Sigmoid colon (tissue), 4 donors: ENCODE results near the gene CAPN2.

Source experiments
- CTCF ChIP-seq, 4 experiments: fragments of 450-650 bp in 3 of 4; fragments of 200-600 bp in 1 of 4; IDR thresholded peaks; one replicate each; pipeline ENCODE4 v1.5.1; 2016 to 2019; ENCODE audit warnings: antibody characterized with exemption in 4 of 4, mild to moderate bottlenecking in 3 of 4, moderate library complexity in 2 of 4
- EP300 ChIP-seq, 4 donors: sonication (generic); formaldehyde crosslinking; IDR thresholded peaks; one replicate each; pipeline ENCODE4 v1.6.1; 2017; ENCODE audit warnings: antibody characterized with exemption in 4 of 4
- POLR2A ChIP-seq, 2 donors: fragments of 450-650 bp; IDR thresholded peaks; one replicate each; pipeline ENCODE4 v1.6.1; 2016; ENCODE audit warnings: antibody characterized with exemption in 2 of 2, mild to moderate bottlenecking in 2 of 2, moderate library complexity in 2 of 2
- POLR2AphosphoS5 ChIP-seq, 4 donors: sonication (generic); formaldehyde crosslinking; IDR thresholded peaks; one replicate each; pipeline ENCODE4 v1.6.1; 2017; ENCODE audit warnings: antibody characterized with exemption in 4 of 4

GRCh38 chr1:223691121-223691520, 21.2 kb upstream of the CAPN2 start:
- TF ChIP-seq POLR2A (IDR thresholded peaks at IDR 0.05) (no peak), CTCF (IDR thresholded peaks at IDR 0.05) (no peak), POLR2AphosphoS5 (IDR thresholded peaks at IDR 0.05) (no peak), EP300 (IDR thresholded peaks at IDR 0.05) (no peak)
